KMS-11 (cell line): ENCODE data around the gene RALGPS1.

ENCODE experiments used
- H2AFZ ChIP-seq: fragments of 200-600 bp; sonication (generic); 2 replicates; pipeline ENCODE4 v1.6.1; 2016; ENCODE audit warnings: antibody characterized with exemption, mixed run types, low read depth
- H3K27ac ChIP-seq: fragments of 200-600 bp; sonication (generic); 2 replicates; pipeline ENCODE4 v1.6.1; 2016; ENCODE audit warnings: mild to moderate bottlenecking, mixed run types
- H3K27me3 ChIP-seq: fragments of 200-600 bp; sonication (generic); 2 replicates; pipeline ENCODE4 v1.6.1; 2017; ENCODE audit warnings: mild to moderate bottlenecking, low read depth, mixed run types, moderate library complexity; ENCODE audit not compliant: insufficient read depth
- H3K36me3 ChIP-seq: fragments of 200-600 bp; sonication (generic); 2 replicates; pipeline ENCODE4 v1.6.1; 2017; ENCODE audit warnings: mild to moderate bottlenecking, mixed run types; ENCODE audit not compliant: insufficient read depth
- H3K4me1 ChIP-seq: fragments of 200-600 bp; sonication (generic); 2 replicates; pipeline ENCODE4 v1.6.1; 2016; ENCODE audit warnings: mild to moderate bottlenecking, low read depth, mixed run types; ENCODE audit not compliant: poor library complexity, severe bottlenecking
- H3K4me2 ChIP-seq: fragments of 200-600 bp; sonication (generic); 2 replicates; pipeline ENCODE4 v1.7.0; 2016; ENCODE audit warnings: mild to moderate bottlenecking, mixed run types
- H3K4me3 ChIP-seq: fragments of 200-600 bp; sonication (generic); IDR thresholded peaks from 2 replicates; pipeline ENCODE4 v1.6.1; 2017; ENCODE audit warnings: low read depth, low read length, mixed read lengths; ENCODE audit not compliant: insufficient read depth
- H3K79me2 ChIP-seq: fragments of 200-600 bp; sonication (generic); 2 replicates; pipeline ENCODE4 v1.6.1; 2016; ENCODE audit warnings: low read depth, mixed run types; ENCODE audit not compliant: insufficient read depth
- H3K9ac ChIP-seq: fragments of 200-600 bp; sonication (generic); 2 replicates; pipeline ENCODE4 v1.6.1; 2016; ENCODE audit warnings: mild to moderate bottlenecking, mixed run types
- H4K20me1 ChIP-seq: fragments of 200-600 bp; sonication (generic); 2 replicates; pipeline ENCODE4 v1.6.1; 2016; ENCODE audit warnings: mild to moderate bottlenecking, mixed run types; ENCODE audit not compliant: insufficient read depth
- CTCF ChIP-seq: fragments of 200-600 bp; sonication (generic); conservative IDR thresholded peaks from 2 replicates; pipeline ENCODE4 v1.6.1; 2017; ENCODE audit warnings: low read depth, mild to moderate bottlenecking, antibody characterized with exemption, low read length, moderate library complexity, mixed read lengths

RALGPS1 gene

GRCh38 chr9:127079446-127080140 lies 165.0 kb downstream of the RALGPS1 start:
- H3K27me3 ChIP-seq, result no peaks in the 10 kb centered on the region
- no peak overlapping the region for H3K4me2 ChIP-seq
- H3K27ac ChIP-seq, result no peak overlapping the region
- H3K4me1 ChIP-seq, result peaks cover 35% of the 10 kb centered on the region
- H3K79me2 ChIP-seq, result no peaks in the 10 kb centered on the region
- no peak overlapping the region for H3K4me3 ChIP-seq
- H3K9ac ChIP-seq, result no peak overlapping the region
- H2AFZ ChIP-seq, result no peak overlapping the region
- H3K36me3 ChIP-seq, result no peaks in the 10 kb centered on the region
- TF ChIP-seq CTCF, result no peak
- no peaks in the 10 kb centered on the region for H4K20me1 ChIP-seq

GRCh38 chr9:127081250-127082185 lies 166.9 kb downstream of the RALGPS1 start:
- no peak for TF ChIP-seq CTCF
- Histone ChIP-seq H4K20me1 (no peaks in the 10 kb centered on the region), H3K9ac (no peak overlapping the region), H3K36me3 (no peaks in the 10 kb centered on the region), H2AFZ (no peak overlapping the region), H3K4me3 (no peak overlapping the region), H3K4me2 (no peak overlapping the region), H3K27ac (no peak overlapping the region), H3K79me2 (no peaks in the 10 kb centered on the region), H3K27me3 (no peaks in the 10 kb centered on the region), H3K4me1 (peaks cover 15% of the 10 kb centered on the region)

- Histone ChIP-seq H3K27me3 (no peaks in the 10 kb centered on the region), H3K27ac (no peak overlapping the region), H4K20me1 (no peaks in the 10 kb centered on the region), H3K9ac (no peak overlapping the region), H3K4me2 (no peak overlapping the region), H2AFZ (no peak overlapping the region), H3K4me3 (no peak overlapping the region), H3K36me3 (no peaks in the 10 kb centered on the region), H3K4me1 (peaks cover 8% of the 10 kb centered on the region), H3K79me2 (no peaks in the 10 kb centered on the region)
- no peak for TF ChIP-seq CTCF
Observed at GRCh38 chr9:127083138-127083980, 168.8 kb downstream of the RALGPS1 start.
